Body of pancreas (tissue), 4 donors: ENCODE results near the gene ASIC3.

ENCODE experiments used
- POLR2A ChIP-seq, 3 donors: fragments of 450-650 bp; IDR thresholded peaks; one replicate each; pipeline ENCODE4 v1.6.1; 2016; ENCODE audit warnings: antibody characterized with exemption in 3 of 3, mild to moderate bottlenecking in 2 of 3
- TF ChIP-seq, protein P1 (sequence below), 7 experiments: fragments of 450-650 bp in 4 of 7; fragments of 200-600 bp in 3 of 7; sonication (generic) in 3 of 7; IDR thresholded peaks; one replicate each; pipeline ENCODE4 v1.5.1; 2016 to 2019; ENCODE audit warnings: antibody characterized with exemption in 7 of 7

DNA sequence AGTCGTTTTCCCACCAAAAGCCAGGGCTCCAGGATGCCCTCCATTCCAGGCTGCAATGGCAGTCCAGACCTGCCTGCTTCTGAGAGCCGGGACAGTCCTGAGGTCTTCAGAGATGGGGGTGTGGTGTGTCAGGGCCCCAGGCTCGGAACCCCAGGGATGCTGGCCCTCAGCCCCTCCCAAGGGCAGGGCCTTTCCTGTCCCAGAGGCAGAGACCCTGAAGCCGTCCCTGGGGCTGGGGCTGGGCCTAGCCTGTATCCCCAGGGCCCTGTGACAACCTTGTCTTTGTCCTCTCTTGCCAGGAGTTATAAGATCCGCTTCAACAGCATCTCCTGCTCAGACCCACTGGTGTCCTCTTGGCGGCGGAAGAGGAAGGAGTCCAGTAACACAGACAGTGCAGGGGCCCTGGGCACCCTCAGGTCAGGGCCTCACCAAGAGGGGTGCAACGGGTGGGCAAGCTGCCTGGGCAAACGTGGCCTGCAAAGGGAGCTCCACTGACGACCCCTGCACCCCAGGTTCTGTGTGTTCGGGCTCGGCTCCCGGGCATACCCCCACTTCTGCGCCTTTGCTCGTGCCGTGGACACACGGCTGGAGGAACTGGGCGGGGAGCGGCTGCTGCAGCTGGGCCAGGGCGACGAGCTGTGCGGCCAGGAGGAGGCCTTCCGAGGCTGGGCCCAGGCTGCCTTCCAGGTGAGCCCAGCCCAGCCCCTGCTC is 41.6 kb upstream of the ASIC3 start:
- TF ChIP-seq, protein P1, sequence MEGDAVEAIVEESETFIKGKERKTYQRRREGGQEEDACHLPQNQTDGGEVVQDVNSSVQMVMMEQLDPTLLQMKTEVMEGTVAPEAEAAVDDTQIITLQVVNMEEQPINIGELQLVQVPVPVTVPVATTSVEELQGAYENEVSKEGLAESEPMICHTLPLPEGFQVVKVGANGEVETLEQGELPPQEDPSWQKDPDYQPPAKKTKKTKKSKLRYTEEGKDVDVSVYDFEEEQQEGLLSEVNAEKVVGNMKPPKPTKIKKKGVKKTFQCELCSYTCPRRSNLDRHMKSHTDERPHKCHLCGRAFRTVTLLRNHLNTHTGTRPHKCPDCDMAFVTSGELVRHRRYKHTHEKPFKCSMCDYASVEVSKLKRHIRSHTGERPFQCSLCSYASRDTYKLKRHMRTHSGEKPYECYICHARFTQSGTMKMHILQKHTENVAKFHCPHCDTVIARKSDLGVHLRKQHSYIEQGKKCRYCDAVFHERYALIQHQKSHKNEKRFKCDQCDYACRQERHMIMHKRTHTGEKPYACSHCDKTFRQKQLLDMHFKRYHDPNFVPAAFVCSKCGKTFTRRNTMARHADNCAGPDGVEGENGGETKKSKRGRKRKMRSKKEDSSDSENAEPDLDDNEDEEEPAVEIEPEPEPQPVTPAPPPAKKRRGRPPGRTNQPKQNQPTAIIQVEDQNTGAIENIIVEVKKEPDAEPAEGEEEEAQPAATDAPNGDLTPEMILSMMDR (IDR thresholded peaks at IDR 0.05), result no peak
- no peak for TF ChIP-seq POLR2A (IDR thresholded peaks at IDR 0.05)
